ENCODE results near the gene GTPBP8.

DNA sequence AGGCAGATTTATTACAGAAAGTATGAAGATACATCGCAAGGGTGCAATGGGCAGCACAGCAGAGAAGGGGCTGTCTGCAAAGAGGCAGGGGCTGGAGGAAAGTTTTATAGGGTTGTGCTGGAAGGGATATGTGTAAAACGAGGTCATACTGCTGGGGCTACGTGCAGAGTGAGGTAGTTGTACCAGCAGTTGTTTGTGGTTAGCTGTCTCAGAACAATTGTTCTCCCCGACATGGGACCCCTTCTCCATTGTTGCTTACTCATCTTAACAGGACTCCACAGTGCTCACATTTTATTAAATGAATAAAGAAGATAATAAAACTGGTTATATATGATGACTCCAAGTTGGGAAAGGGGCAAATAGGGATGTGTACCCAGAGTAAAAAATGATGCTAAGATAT lies 49.4 kb downstream of the GTPBP8 start:
- no peak for TF ChIP-seq POLR2A (IDR thresholded peaks at IDR 0.05)
- TF ChIP-seq, protein P1, sequence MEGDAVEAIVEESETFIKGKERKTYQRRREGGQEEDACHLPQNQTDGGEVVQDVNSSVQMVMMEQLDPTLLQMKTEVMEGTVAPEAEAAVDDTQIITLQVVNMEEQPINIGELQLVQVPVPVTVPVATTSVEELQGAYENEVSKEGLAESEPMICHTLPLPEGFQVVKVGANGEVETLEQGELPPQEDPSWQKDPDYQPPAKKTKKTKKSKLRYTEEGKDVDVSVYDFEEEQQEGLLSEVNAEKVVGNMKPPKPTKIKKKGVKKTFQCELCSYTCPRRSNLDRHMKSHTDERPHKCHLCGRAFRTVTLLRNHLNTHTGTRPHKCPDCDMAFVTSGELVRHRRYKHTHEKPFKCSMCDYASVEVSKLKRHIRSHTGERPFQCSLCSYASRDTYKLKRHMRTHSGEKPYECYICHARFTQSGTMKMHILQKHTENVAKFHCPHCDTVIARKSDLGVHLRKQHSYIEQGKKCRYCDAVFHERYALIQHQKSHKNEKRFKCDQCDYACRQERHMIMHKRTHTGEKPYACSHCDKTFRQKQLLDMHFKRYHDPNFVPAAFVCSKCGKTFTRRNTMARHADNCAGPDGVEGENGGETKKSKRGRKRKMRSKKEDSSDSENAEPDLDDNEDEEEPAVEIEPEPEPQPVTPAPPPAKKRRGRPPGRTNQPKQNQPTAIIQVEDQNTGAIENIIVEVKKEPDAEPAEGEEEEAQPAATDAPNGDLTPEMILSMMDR (IDR thresholded peaks at IDR 0.05) = no peak
